ENCODE measurements around the gene SUFU.
A peak's percentile ranks its signal among the peaks of the same experiment; 100 is the strongest.

SUFU gene

GRCh38 chr10:102467971-102468438 lies 35.8 kb upstream of the SUFU start:
- Histone ChIP-seq H3K9ac (ENCODE audit: low read depth, low read length, poor library complexity) (no peak overlapping the region), H3K4me2 (ENCODE audit: insufficient read depth, low read length, poor library complexity, severe bottlenecking) (no peak overlapping the region), H3K4ac (ENCODE audit: low read length) (no peak overlapping the region), H3K4me1 (ENCODE audit: control insufficient read depth in 2 of 2, insufficient read depth in 1 of 2, low read depth in 1 of 2, low read length in 2 of 2) (peaks cover 3 to 5% of the 10 kb centered on the region in 2 donors), H3K9me3 (replicated peaks in 1 of 2; ENCODE audit: control insufficient read depth in 2 of 2, insufficient read depth in 1 of 2, low read depth in 1 of 2, low read length in 2 of 2) (no peaks in the 10 kb centered on the region), H3K14ac (ENCODE audit: low read length) (no peak overlapping the region), H3K4me3 (ENCODE audit: low read length in 2 of 2) (no peak overlapping the region), H2AFZ (ENCODE audit: low read length) (no peak overlapping the region), H2BK15ac (ENCODE audit: low read length) (no peak overlapping the region), H3K27ac (replicated peaks; ENCODE audit: low read length) (no peak overlapping the region), H3K27me3 (ENCODE audit: control insufficient read depth in 3 of 3, insufficient read depth in 3 of 3, low read depth in 1 of 3, low read length in 3 of 3) (peaks cover 0 to 4% (median 0%) of the 10 kb centered on the region in 3 experiments), H2BK5ac (ENCODE audit: low read length) (no peak overlapping the region), H2AK5ac (ENCODE audit: low read depth, low read length) (no peak overlapping the region), H3K18ac (ENCODE audit: low read length) (no peak overlapping the region), H2BK12ac (ENCODE audit: low read length) (no peak overlapping the region), H3K36me3 (replicated peaks in 1 of 2; ENCODE audit: control insufficient read depth in 2 of 2, insufficient read depth in 2 of 2, low read length in 2 of 2) (peaks cover 0 to 17% of the 10 kb centered on the region in 2 donors), H4K91ac (ENCODE audit: low read depth, low read length, poor library complexity) (no peak overlapping the region), H2BK120ac (ENCODE audit: low read depth, low read length) (no peak overlapping the region), H4K8ac (ENCODE audit: low read depth, low read length) (no peak overlapping the region), H3K23ac (ENCODE audit: low read depth, low read length, poor library complexity) (no peak overlapping the region), H3K79me1 (ENCODE audit: low read depth, low read length) (peaks cover 2% of the 10 kb centered on the region)
- DNase-seq (ENCODE audit: low spot score) = no peak
- WGBS, 2 donors (ENCODE audit: extremely low coverage in 2 of 2, insufficient read length in 2 of 2, insufficient replicate concordance in 1 of 2) = no CpG with 5 or more reads among the region's 6 CpGs

GRCh38 chr10:102468683-102469082 lies 35.1 kb upstream of the SUFU start:
- Histone ChIP-seq H4K91ac (ENCODE audit: low read depth, low read length, poor library complexity) (no peak overlapping the region), H3K14ac (ENCODE audit: low read length) (peak overlapping the region; percentile 71), H3K18ac (ENCODE audit: low read length) (no peak overlapping the region), H2BK5ac (ENCODE audit: low read length) (no peak overlapping the region), H3K36me3 (replicated peaks in 1 of 2; ENCODE audit: control insufficient read depth in 2 of 2, insufficient read depth in 2 of 2, low read length in 2 of 2) (peaks cover 0 to 22% of the 10 kb centered on the region in 2 donors), H2BK120ac (ENCODE audit: low read depth, low read length) (no peak overlapping the region), H3K23ac (ENCODE audit: low read depth, low read length, poor library complexity) (no peak overlapping the region), H2BK12ac (ENCODE audit: low read length) (no peak overlapping the region), H3K4me2 (ENCODE audit: insufficient read depth, low read length, poor library complexity, severe bottlenecking) (no peak overlapping the region), H3K4me1 (ENCODE audit: control insufficient read depth in 2 of 2, insufficient read depth in 1 of 2, low read depth in 1 of 2, low read length in 2 of 2) (peaks cover 0 to under 1% of the 10 kb centered on the region in 2 donors), H2BK15ac (ENCODE audit: low read length) (no peak overlapping the region), H3K4me3 (ENCODE audit: low read length in 2 of 2) (no peak overlapping the region), H3K79me1 (ENCODE audit: low read depth, low read length) (peaks cover 2% of the 10 kb centered on the region), H2AFZ (ENCODE audit: low read length) (no peak overlapping the region), H3K27me3 (ENCODE audit: control insufficient read depth in 3 of 3, insufficient read depth in 3 of 3, low read depth in 1 of 3, low read length in 3 of 3) (no peaks in the 10 kb centered on the region), H3K27ac (replicated peaks; ENCODE audit: low read length) (no peak overlapping the region), H2AK5ac (ENCODE audit: low read depth, low read length) (peak overlapping the region; percentile 56), H3K4ac (ENCODE audit: low read length) (no peak overlapping the region), H4K8ac (ENCODE audit: low read depth, low read length) (no peak overlapping the region), H3K9me3 (replicated peaks in 1 of 2; ENCODE audit: control insufficient read depth in 2 of 2, insufficient read depth in 1 of 2, low read depth in 1 of 2, low read length in 2 of 2) (no peaks in the 10 kb centered on the region), H3K9ac (ENCODE audit: low read depth, low read length, poor library complexity) (no peak overlapping the region)
- no CpG with 5 or more reads among the region's 9 CpGs for WGBS, 2 donors (ENCODE audit: extremely low coverage in 2 of 2, insufficient read length in 2 of 2, insufficient replicate concordance in 1 of 2)
- DNase-seq (ENCODE audit: low spot score) = no peak

GRCh38 chr10:102470579-102471546 lies 32.9 kb upstream of the SUFU start:
- Histone ChIP-seq H3K4me3 (ENCODE audit: low read length in 2 of 2) (no peak overlapping the region), H4K8ac (ENCODE audit: low read depth, low read length) (no peak overlapping the region), H3K18ac (ENCODE audit: low read length) (peak overlapping the region; percentile 57), H3K27me3 (ENCODE audit: control insufficient read depth in 3 of 3, insufficient read depth in 3 of 3, low read depth in 1 of 3, low read length in 3 of 3) (no peaks in the 10 kb centered on the region), H3K14ac (ENCODE audit: low read length) (peak overlapping the region; percentile 71), H3K27ac (replicated peaks; ENCODE audit: low read length) (no peak overlapping the region), H3K36me3 (replicated peaks in 1 of 2; ENCODE audit: control insufficient read depth in 2 of 2, insufficient read depth in 2 of 2, low read length in 2 of 2) (peaks cover 0 to 39% of the 10 kb centered on the region in 2 donors), H2BK5ac (ENCODE audit: low read length) (no peak overlapping the region), H3K9me3 (replicated peaks in 1 of 2; ENCODE audit: control insufficient read depth in 2 of 2, insufficient read depth in 1 of 2, low read depth in 1 of 2, low read length in 2 of 2) (no peaks in the 10 kb centered on the region), H3K4me2 (ENCODE audit: insufficient read depth, low read length, poor library complexity, severe bottlenecking) (no peak overlapping the region), H3K9ac (ENCODE audit: low read depth, low read length, poor library complexity) (peak overlapping the region; percentile 44), H2BK15ac (ENCODE audit: low read length) (no peak overlapping the region), H3K4ac (ENCODE audit: low read length) (no peak overlapping the region), H3K79me1 (ENCODE audit: low read depth, low read length) (peaks cover 2% of the 10 kb centered on the region), H2AFZ (ENCODE audit: low read length) (no peak overlapping the region), H2BK12ac (ENCODE audit: low read length) (no peak overlapping the region), H2AK5ac (ENCODE audit: low read depth, low read length) (no peak overlapping the region), H2BK120ac (ENCODE audit: low read depth, low read length) (no peak overlapping the region), H3K23ac (ENCODE audit: low read depth, low read length, poor library complexity) (peak overlapping the region; percentile 80), H4K91ac (ENCODE audit: low read depth, low read length, poor library complexity) (no peak overlapping the region), H3K4me1 (ENCODE audit: control insufficient read depth in 2 of 2, insufficient read depth in 1 of 2, low read depth in 1 of 2, low read length in 2 of 2) (no peaks in the 10 kb centered on the region)
- no peak for DNase-seq (ENCODE audit: low spot score)
- WGBS, 2 donors (ENCODE audit: extremely low coverage in 2 of 2, insufficient read length in 2 of 2, insufficient replicate concordance in 1 of 2) = no CpG with 5 or more reads among the region's 36 CpGs
